ENCODE data around the gene MSLN. TPM values are rescaled to one million over a fixed set of nuclear protein-coding genes. Genes with fewer than 3 reads are reported as not detected.
"Not testable (repeated sequence)": the region's sequence is repeated elsewhere in the genome, so short reads cannot be mapped to it uniquely, and the experiment has no call there.

Gene MSLN
- total RNA-seq, 1 donor from 2014 or later, result not detected

- intact Hi-C loops (cut with micrococcal nuclease), result no loop called here
These were observed 12.4 kb downstream of the MSLN start for GRCh38 chr16:772959-773358.

GRCh38 chr16:774086-775001, 13.8 kb downstream of the MSLN start:
- intact Hi-C loops (cut with micrococcal nuclease), result no loop called here

- intact Hi-C loops (cut with micrococcal nuclease), result no loop called here
These were observed 14.8 kb downstream of the MSLN start for GRCh38 chr16:775236-775796.

GRCh38 chr16:776298-776697, 15.8 kb downstream of the MSLN start:
- intact Hi-C loops (cut with micrococcal nuclease), result not testable (repeated sequence)

GRCh38 chr16:776824-777223, 16.3 kb downstream of the MSLN start:
- intact Hi-C loops (cut with micrococcal nuclease), result no loop called here

GRCh38 chr16:777826-778225, 17.3 kb downstream of the MSLN start:
- intact Hi-C loops (cut with micrococcal nuclease), result no loop called here

GRCh38 chr16:778447-778846, 17.9 kb downstream of the MSLN start:
- intact Hi-C loops (cut with micrococcal nuclease), result no loop called here

- intact Hi-C loops (cut with micrococcal nuclease), result no loop called here
These were observed 18.5 kb downstream of the MSLN start for GRCh38 chr16:778909-779527.

- intact Hi-C loops (cut with micrococcal nuclease), result no loop called here
These were observed 19.0 kb downstream of the MSLN start for GRCh38 chr16:779561-779960.

GRCh38 chr16:780296-780695, 19.8 kb downstream of the MSLN start:
- intact Hi-C loops (cut with micrococcal nuclease), result no loop called here

- intact Hi-C loops (cut with micrococcal nuclease), result no loop called here
These were observed 20.9 kb downstream of the MSLN start for GRCh38 chr16:781346-782010.

GRCh38 chr16:782258-782657, 21.7 kb downstream of the MSLN start:
- intact Hi-C loops (cut with micrococcal nuclease), result no loop called here

GRCh38 chr16:782766-783403, 22.4 kb downstream of the MSLN start:
- intact Hi-C loops (cut with micrococcal nuclease), result no loop called here

GRCh38 chr16:783404-784161, 23.0 kb downstream of the MSLN start:
- intact Hi-C loops (cut with micrococcal nuclease), result no loop called here

GRCh38 chr16:784431-784830, 23.9 kb downstream of the MSLN start:
- intact Hi-C loops (cut with micrococcal nuclease), result no loop called here

- intact Hi-C loops (cut with micrococcal nuclease), result loop anchor here (1.0 kb wide), 1 partner anchor 75 kb away; no protein-coding TSS in a partner anchor
These were observed 25.3 kb downstream of the MSLN start for GRCh38 chr16:785563-786535.

GRCh38 chr16:787321-787966, 26.9 kb downstream of the MSLN start:
- intact Hi-C loops (cut with micrococcal nuclease), result no loop called here

- intact Hi-C loops (cut with micrococcal nuclease), result loop anchor here (1.0 to 2.0 kb wide), 2 partner anchors 19 to 183 kb away; partner anchors contain the start of gene LMF1
These were observed 27.5 kb downstream of the MSLN start, which contains the start of gene RPUSD1 for GRCh38 chr16:787978-788398. RPUSD1 (minus strand) TSS chr16:788381; CDS start chr16:787737, 644 bp downstream.
